Measurements from ENCODE around the gene AFF4.

AFF4 gene

DNA sequence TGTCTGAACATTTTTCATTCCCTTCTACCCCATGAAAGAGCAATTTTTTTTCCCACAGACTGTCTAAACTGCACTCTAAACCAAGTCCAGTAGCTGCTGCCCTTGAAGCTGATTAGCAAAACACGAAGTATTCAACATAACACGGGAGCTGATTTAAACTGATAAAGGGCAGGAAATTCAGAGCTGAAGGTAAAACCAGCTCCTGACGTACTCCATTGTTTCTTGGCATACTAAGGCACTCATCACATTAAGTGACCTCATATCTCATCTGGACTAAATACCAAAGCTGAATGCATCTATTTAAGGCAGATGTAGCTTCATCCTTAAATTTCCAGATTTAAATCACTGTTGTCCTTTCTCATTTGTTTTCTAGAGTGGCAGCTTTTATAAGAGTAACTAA is 109.1 kb downstream of the AFF4 start:
- DNase-seq, result no peak

DNA sequence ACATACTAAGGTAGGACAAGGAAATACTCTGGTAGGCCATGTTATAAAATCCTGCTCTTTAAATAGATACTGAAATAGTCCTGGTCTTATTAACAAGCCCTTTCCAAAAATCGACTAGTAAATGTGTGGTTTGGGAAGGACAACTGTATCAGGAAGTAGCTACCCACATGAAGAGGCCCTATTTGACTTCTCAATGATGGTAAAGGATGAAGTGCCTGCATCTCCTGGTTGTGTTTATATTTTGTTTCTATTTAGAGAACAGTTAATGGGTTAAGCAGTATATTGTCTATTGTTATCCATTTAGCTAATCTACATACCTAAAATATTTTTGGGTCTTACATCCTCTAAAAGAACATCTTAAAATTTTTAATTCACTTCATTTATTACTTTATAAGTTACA is 109.6 kb downstream of the AFF4 start:
- no peak for DNase-seq

DNA sequence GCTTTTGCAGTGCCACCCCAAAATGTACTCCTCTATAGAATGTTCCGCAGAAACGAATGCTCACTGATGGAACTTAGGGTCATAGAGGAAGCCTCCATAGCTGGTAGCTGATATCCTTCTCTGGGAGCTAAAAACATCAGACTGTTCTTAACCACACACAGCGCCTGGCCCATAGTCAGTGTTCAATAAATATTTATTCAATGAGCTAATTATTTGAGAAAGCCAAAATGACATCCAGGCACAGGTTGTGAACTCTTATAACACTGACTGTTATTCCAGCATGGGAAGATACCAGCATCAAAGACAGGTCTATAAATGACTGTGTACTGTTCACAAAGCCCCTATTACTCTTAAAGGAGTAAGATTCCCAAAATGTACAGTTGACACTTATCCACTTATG is 110.1 kb downstream of the AFF4 start:
- no peak for DNase-seq

DNA sequence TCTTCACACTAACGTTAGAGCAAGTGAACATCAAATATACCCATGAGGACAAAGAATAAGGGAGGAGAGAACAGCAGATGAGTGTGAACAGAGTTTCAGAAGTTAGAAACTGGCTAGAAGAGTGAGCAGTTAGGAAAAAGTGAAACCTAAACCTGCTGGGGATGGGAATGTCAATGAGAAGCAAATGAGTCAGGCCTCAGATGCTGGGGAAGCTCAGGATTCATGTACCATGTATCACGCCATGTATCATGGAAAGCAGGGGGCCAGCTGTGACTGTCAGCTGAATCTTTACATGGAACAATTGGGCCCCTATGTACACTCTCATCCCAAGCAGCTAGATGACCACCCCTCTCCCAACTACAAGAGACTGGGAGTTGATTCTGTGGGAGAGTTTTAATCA is 113.4 kb downstream of the AFF4 start:
- no peak for DNase-seq

DNA sequence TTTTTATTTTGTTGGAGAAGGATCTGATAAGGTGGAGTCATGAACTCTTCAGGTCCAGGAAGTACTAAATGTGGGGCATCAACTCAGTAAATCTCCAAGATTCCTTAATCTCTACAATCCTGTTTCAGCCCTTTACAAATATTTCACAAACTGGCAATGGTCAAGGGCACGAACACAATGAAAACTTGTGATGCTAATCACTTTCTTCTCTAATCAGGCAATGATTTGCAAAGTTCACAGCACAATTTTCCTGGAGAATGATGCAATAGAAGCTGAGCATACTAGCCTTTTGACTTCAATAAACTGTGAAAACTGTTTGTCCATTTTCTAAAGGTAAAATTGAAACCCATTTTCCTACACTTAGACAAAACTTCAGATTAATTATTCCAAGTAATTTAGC is 114.1 kb downstream of the AFF4 start:
- DNase-seq, result no peak

DNA sequence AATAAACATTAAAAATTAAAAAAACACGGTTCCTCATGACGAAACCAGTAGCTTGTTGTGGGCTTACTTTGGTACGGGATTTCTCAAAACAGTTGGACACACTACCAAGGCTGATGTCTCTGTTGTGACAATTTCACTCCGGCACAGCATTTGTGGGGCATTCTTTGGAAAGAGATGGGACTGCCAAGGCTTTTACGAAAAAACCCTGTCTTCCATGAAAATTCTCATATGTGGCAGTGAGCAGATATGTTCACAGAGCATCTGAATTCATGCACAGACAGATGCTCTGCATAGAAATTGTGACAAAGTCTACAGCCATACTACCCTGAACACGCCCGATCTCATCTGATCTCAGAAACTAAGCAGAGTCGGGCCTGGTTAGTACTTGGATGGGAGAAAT is 115.2 kb downstream of the AFF4 start:
- no peak for DNase-seq

DNA sequence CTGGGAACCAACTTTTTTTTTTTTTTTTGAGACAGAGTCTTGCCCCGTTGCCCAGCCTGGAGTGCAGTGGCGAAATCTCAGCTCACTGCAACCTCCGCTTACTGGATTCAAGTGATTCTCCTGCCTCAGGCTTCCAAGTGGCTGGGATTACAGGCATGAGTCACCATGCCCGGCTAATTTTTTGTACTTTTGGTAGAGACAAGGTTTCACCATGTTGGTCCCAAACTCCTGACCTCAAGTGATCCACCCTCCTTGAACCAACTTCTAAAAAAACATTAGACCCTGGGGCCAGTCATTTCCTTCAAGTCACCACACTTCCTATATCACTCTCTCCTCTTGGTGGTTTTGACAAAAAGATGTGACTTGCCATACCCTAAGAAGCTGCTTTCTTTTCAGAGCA is 122.1 kb downstream of the AFF4 start:
- DNase-seq, result no peak

DNA sequence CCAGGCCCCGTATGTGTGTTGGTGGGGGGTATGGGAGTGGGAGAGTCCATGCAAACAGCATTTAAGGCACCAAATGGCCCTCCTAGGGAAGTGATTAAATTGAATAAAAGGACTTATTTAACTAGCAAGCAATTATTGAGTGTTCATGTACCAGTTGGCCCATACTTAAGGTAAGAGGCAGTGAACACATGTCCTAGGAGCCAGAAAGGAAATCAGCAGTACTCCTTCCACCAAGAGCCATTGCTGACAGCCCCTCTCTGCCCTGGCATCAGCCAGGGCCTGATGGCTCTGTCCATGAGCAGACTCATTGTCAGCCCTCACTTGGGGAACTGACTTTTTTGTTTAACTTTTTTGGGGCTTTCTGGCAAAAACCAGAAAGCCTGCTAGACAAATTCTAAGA is 122.5 kb downstream of the AFF4 start:
- DNase-seq, result no peak

DNA sequence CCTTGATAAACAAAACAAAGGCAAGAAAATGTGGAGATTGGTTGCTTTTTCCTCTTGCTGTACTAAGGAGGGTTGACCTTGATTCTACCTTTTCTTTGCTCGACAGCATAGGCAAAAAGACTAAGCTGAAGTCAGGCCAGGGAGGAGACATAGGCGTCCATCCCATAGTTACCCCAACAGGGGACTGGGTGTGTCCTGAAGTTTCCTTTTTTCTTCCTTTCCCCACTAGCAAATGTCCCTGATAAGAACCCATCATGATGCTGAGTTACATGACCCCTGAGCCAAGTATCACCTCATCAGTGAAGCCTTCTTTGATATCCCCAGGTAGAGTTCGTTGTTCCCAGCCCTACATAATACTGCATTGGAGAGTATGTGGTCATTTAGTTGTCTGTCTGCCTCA is 123.1 kb downstream of the AFF4 start:
- DNase-seq, result no peak

DNA sequence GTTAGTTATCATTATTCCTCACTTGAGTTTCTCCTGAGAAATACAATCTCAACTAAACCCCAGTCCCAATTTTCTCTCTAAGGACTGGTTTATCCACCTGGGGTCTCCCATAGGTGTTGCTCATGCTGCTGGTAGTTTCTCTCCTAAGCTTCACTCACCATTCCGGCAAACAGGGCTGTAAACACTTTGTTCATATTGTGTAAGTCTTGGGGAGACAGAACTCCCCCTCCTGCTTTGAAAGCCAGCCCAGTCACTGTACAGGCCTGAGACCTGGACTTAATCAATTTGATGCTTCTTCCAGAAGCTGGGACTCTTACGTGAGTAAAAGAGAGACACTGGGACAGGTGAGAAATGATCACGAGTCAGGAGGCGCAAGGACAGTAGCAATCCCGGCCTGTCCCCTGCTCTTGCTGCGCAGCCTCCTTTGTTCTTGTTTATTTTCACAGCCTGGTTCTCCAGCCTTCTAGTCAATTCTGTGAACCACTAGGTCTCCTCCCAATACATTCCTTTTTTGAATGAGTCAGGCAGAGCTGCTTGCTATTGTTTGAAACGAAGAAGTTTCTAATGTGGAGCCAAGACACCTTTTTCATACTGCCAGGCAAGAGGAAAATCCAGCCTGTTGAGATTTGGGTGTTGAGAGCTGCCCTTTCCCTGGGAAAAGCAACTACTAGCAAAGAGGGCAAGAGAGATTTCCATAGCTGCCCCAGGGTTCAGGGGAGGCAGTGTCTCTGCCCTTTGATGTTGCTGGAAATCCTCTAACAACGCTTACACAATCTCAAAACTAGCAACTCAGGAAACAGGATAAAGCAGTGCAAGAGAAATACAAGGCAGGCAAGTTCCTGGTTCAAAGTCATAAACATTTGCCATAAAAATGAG is 123.8 kb downstream of the AFF4 start:
- no peak for DNase-seq

DNA sequence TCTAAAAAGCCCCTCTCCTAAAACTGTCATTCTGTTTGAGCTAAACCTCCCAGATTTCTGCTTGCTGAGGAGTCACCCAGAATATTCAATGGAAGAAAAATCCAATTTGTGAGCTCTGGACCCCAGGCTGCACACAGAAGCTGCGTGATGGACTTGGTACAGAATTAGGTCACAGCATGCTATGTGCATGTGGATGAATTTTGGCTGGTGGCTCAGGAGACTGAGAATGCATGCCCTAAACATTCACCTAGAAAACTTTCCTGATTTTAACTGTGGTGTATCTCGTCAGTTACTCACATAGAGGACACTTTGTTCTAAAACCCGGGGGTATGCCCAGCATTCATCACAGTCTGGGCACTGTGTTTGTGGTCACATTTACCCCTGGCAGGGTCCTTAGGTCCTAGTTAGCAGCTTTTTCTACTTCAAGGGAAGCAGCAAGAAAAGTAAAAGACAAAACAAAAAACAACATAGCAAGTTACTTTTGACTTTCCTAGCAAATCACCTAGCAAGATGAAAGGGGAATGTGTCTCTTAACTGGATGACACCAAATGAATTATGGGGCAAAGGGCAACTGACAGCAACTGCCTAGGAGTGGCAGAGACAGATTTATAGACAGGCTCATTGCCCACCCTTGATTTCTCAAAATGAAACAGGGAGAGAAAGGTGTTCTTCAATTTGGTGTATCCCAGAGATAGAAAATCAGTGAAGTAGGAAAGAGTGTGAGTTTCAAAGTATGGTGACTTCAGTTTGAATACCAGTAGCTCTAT is 124.7 kb downstream of the AFF4 start:
- DNase-seq, result no peak

DNA sequence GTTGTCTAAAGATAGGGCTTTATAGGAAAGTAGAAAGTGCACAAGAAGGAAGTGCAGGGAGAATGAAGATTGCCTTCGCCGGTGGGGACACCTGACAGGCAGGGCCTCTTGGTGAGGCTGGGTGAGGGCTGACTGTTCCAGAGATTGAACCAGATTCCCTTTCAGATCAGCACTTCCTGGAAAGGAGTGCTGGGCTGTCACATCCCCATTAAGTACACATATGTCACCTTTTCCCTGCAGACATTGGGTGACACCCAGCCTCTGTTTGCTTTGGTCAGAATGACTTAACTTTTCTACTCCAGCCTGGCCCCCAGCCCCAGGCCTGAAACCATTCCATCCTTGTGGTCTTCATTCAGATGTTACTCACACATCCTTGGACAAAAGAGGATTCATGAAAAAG is 125.6 kb downstream of the AFF4 start:
- no peak for DNase-seq

DNA sequence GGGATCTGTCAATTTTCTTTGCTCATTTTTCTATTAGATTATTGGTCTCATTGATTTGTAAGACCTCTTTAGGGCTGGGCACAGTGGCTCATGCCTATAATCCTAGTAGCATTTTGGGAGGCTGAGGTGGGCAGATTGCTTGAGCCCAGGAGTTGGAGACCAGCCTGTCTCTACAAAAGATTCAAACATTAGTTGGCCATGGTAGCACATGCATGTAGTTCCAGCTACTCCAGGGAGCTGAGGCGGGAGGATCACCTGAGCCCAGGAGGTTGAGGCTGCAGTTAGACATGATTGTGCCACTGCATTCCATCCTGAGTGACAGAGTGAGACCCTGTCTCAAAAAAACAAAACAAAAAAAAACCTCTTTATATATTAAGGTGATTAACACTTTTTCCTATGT is 126.6 kb downstream of the AFF4 start:
- no peak for DNase-seq

DNA sequence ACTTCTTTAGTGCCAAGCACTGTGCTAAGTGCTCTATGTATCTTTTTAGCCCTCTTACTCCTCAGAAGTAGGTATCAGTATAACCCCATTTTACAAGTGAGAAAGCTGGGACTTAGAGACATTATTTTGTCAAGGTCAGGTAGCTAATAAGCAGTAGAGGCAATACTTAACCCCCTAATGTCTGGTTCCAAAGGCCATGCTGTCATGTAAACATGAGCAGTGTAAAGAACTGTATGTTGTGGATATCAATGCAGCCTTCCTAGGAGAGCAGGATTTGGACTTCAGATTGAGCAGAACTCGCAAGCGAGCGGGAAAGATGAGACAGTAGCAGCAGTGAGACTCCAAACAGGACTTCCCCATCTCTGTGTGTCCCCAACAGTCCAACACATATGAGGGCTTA is 129.4 kb downstream of the AFF4 start:
- DNase-seq, result no peak

DNA sequence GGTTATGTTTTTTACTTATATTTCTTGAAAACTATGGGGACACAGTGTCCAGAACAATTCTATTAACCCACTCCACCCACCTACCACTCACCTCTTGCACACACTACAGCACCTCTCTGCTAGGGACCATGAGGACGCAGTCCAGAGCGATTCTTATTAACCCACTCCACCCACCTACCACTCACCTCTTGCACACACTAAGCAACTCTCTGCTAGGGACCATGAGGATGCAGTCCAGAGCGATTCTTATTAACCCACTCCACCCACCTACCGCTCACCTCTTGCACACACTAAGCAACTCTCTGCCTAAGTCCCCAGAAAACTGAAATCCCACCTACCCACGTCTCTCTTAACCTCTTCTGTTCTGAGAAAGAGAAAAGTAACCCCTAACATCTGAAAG is 130.8 kb downstream of the AFF4 start:
- DNase-seq, result no peak

DNA sequence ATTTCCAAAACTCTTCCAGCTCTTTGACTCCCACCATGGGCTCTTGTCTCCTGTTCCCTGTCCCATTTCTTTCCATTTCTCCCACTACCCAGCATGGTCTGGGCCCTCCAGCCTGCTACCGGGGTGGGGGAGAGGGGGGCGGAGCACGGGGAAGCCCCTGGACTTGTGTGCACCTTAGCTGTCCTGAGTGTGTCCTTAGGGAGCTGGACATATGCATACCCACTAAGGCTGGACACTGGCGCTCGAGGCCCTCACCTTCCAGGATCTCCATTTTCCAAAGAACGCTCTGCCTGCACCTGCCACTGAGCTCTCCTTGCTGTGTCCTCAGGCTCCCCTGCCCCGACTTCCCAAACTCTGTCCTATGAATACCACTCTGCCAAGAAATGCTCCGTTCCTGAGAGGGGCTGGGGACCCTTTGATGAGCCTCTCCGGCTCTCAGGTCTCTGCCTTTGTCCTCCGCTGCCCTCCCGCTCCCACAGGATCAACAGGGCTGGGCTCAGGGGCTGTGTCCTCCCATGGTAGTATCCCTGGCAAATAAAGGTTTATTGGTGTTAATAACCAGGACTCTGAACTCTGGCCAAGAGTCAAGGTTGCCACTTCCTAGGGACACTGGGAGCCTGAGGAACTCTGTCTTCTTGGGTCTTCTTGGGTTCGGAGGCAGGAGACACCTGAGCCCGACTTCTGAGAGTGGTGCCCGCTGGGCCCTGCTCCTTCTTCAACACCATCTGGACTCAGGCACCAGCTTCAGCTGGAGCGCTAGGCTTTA is 132.2 kb downstream of the AFF4 start:
- DNase-seq, result no peak

DNA sequence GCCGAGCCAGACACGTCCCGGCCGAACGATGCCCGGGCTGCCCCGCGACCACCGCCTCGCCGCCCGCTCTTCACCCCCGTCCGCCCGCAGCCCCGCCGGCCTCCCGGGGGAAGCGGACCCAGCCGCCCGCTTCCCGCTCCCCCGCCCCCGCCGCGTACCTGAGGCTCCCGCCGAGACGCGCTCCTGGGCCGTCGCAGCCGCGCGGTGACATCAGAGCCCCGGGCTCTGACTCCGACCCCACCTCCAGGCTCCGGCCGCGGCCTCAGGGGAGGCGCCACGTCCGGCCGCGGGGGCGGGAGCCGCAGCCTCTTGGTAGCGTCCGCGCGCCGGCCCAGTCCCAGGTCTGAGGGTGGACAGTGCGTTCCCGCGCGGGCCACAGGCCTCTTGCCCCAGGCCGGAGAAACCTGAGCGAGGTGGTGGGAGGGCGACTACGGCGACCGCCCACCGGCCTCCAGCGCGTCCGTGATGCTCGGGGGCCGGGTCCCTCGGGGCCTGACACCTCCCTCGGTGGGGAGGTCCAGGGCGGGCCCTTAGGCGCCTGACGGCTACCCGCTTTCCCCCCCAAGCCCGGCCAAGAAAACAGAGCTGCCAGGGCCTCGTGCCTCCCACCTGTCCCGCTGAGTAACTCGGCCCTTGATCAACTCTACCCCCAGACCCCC is 132.9 kb downstream of the AFF4 start, which contains the start of gene SHROOM1:
SHROOM1 (minus strand) TSS at position 212 of the 659 bp plus-strand sequence. CDS start 4,507 bp downstream, outside the sequence.
- DNase-seq, result peak in 1 of 2 experiments; percentile 33

DNA sequence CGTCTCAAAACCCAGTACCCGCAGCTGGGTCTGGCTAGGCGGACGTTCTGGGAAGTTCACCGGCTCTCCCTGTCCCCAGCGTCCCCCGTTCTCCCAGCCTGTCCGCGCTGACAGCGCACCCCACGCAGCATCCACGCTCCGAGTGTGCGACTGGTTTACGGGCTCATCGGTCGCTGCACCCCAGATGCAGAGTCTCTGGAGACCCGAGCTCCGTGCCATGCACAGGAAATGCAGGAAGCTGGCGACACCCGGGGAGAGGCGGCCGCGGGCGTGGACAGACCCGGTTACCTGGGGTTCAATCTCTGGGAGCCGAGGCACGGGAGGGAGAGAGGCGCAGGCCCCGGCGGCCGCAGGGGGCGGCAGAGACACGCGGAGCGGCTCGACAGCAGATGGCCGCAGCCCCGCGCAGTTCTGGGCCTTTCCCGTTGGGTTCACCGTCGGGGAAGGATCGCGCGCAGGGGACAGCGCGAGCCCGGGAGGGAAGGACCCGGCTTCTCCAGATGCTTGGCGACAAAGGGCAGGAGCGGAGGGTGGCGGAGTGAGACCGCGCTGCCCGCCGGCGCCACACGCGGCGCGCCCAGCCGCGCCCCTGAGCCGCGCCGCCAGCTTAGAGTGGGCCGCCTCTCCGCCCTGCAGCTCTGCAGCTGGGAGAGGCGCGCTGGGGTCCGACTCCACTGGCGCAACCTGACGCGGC is 133.5 kb downstream of the AFF4 start:
- peak in 1 of 2 experiments; percentile 70 for DNase-seq

DNA sequence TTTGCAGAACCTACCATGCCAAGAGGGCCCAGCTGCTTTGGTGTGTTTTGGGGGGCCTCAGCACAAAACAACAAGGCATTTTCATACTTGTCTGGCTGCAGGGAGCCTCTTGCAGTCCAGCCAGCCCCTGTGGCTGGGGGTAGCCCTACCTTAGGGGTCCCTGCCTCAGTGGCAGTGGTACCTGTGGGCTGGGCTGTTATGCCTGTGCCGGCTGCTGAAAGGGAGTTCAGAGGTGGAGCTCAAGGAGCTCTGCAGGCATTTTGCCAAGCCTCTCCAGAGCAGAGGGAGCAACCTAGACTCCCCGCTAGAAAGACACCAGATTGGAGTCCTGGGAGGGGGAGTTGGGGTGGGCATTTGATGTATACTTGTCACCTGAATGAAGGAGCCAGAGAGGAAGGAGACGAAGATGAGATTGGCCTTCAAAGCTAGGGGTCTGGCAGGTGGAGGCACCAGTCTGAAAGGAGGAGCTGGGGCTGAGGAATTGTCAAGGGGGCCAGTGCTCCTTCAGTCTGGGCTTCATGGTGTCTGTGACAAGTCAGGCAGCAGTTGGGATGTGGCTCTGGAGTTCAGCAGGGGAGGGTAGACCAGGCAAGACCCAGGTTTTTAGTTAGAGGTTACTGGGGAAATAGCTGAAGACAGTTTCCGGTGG is 134.5 kb downstream of the AFF4 start:
- DNase-seq, result no peak

DNA sequence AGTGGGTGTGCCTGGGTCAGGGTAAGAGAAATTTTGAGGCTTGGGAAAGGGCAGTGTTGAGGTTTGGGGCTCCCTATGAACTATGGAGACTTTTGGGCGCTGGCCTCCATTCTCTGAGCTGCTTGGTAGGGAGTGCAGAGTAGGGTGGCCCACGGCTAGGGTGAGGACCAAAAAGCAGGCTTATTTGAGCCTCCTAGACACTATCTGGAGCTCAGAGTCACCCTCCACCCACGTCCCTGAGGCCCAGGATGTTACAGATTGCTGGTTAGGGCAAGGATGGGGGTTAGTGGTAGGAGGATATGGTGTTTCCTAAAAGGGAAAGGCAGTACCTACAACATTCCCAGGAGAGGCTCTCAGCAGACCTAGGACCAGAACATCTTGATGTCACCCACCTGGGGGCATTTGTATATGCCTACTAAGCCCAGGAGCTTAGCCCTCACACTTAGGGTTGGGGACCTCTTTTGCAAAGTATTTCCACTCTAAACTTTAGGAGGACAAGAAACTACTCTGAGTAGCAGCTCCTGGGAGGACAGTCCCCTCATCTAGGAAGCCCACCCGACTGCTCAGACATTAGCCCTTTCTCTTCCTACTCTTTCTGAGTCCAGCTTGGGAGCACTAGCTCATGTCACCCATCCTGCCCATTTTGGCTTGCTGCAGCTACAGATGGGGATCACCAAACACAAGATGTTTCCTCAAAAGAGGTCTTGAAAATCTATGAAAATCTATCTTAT is 135.3 kb downstream of the AFF4 start:
- no peak for DNase-seq
